Esophagus mucosa (tissue), 1 donor: Measurements from ENCODE around the gene MLXIPL. TPM values are rescaled to one million over a fixed set of nuclear protein-coding genes. Genes with fewer than 3 reads are reported as not detected.

Source experiments
- total RNA-seq: library from RNA; stranded (reverse); gene quantifications from one replicate; pipeline ENCODE4 v1.2.4, GENCODE V29; 2023
- donor health status: DM: yes; HTN: yes; CAD: no.

The MLXIPL gene
- total RNA-seq, 1 donor from 2014 or later: 0.52 TPM

Other genes starting within 250 kb of the MLXIPL start
- 0.24 TPM for gene FZD9, start 190.7 kb downstream of the MLXIPL start, total RNA-seq
- 22.3 TPM for gene BAZ1B, start 102.2 kb downstream of the MLXIPL start, total RNA-seq
- gene BCL7B, start 66.8 kb downstream of the MLXIPL start, total RNA-seq: 34.8 TPM
- gene TBL2, start 45.9 kb downstream of the MLXIPL start, total RNA-seq: 19.2 TPM
- gene VPS37D, start 43.3 kb upstream of the MLXIPL start, total RNA-seq: 0.32 TPM
- 7.3 TPM for gene DNAJC30, start 58.9 kb upstream of the MLXIPL start, total RNA-seq
- 39.2 TPM for gene BUD23, start 59.1 kb upstream of the MLXIPL start, total RNA-seq
- 1.2 TPM for gene STX1A, start 95.1 kb upstream of the MLXIPL start, total RNA-seq
- 11.7 TPM for gene ABHD11, start 114.3 kb upstream of the MLXIPL start, total RNA-seq
- 0.64 TPM for gene CLDN3, start 145.7 kb upstream of the MLXIPL start, total RNA-seq
- 149 TPM for gene CLDN4, start 206.5 kb upstream of the MLXIPL start, total RNA-seq
- gene METTL27, start 218.0 kb upstream of the MLXIPL start, total RNA-seq: 1.9 TPM
- gene TMEM270, start 236.6 kb upstream of the MLXIPL start, total RNA-seq: not detected